Fibroblast of the aortic adventitia (primary cell): ENCODE data around the gene TMPRSS5. TPM values are rescaled to one million over a fixed set of nuclear protein-coding genes. Genes with fewer than 3 reads are reported as not detected.
"Not testable (repeated sequence)": the region's sequence is repeated elsewhere in the genome, so short reads cannot be mapped to it uniquely, and the experiment has no call there.

ENCODE experiments used
- DNase-seq: peaks from one replicate; pipeline ENCODE4 v3.0.0-alpha.2; 2010; ENCODE audit warnings: low read depth
- H3K4me3 ChIP-seq: 2 replicates; pipeline ENCODE4 v1.5.1; 2011; ENCODE audit warnings: low read depth, mild to moderate bottlenecking, control low read depth, low read length, moderate library complexity
- total RNA-seq: library from RNA; depleted of rRNA; stranded (reverse); fragments of >200 nt; gene quantifications from 2 replicates; pipeline ENCODE4 v1.2.3, GENCODE V29; 2012; ENCODE audit warnings: low replicate concordance
- TF ChIP-seq, protein P1 (sequence below): IDR thresholded peaks from 2 replicates; pipeline ENCODE4 v1.5.1; 2011; ENCODE audit warnings: mild to moderate bottlenecking, low read length, control low read depth, inconsistent platforms; ENCODE audit not compliant: insufficient read depth

TMPRSS5 gene
- total RNA-seq, 1 donor: 0.09 TPM

DNA sequence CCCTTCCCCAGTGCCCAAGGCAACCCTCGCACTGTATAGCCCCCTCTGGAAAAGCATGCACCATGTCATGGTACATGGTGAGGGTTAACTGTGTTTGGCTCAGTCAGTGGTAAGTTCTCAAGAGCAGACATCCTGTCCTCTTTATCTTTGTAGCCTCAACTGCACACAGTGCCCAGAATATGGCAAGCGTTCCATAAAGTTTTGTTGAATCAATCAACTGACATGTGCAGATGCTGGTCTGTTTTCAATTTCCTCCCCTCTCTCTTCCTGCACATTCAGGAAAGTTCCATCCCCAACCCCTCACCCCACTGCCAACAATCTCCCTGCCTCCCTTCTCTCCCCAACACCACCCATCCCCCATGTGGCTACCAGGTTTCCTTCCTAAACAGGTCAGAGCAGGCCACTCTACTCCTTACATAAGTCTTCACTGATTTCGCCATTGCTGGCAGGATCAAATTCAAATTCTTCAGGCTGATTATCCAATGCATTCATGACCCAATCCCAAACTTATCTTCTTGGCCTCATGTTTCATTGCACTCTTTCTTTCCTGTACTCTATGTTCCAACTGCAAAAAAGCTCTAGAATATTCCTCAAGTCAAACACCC lies 15.5 kb upstream of the TMPRSS5 start:
- H3K4me3 ChIP-seq: no peak overlapping the region
- TF ChIP-seq, protein P1, sequence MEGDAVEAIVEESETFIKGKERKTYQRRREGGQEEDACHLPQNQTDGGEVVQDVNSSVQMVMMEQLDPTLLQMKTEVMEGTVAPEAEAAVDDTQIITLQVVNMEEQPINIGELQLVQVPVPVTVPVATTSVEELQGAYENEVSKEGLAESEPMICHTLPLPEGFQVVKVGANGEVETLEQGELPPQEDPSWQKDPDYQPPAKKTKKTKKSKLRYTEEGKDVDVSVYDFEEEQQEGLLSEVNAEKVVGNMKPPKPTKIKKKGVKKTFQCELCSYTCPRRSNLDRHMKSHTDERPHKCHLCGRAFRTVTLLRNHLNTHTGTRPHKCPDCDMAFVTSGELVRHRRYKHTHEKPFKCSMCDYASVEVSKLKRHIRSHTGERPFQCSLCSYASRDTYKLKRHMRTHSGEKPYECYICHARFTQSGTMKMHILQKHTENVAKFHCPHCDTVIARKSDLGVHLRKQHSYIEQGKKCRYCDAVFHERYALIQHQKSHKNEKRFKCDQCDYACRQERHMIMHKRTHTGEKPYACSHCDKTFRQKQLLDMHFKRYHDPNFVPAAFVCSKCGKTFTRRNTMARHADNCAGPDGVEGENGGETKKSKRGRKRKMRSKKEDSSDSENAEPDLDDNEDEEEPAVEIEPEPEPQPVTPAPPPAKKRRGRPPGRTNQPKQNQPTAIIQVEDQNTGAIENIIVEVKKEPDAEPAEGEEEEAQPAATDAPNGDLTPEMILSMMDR: no peak
- peak; percentile 63 for DNase-seq

DNA sequence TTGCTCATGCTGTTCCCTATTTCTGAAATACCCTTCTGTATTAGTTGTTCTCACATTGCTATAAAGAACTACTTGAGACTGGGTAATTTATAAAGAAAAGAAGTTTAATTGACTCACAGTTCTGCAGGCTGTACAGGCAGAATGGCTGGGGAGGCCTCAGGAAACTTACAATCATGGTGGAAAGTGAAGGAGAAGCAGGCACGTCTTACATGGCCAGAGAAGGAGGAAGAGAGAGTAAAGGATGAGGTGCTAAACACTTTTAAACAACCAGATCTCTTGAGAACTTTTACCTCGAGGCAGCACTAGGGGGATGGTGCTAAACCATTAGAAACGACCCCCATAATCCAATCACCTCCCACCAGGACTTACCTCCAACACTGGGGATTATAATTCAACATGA lies 14.4 kb upstream of the TMPRSS5 start:
- not testable (repeated sequence) for DNase-seq, H3K4me3 ChIP-seq

- TF ChIP-seq, protein P1: no peak
- no peak for DNase-seq
- H3K4me3 ChIP-seq: no peak overlapping the region
Observed at GRCh38 chr11:113715882-113716625, 9.9 kb upstream of the TMPRSS5 start.

DNA sequence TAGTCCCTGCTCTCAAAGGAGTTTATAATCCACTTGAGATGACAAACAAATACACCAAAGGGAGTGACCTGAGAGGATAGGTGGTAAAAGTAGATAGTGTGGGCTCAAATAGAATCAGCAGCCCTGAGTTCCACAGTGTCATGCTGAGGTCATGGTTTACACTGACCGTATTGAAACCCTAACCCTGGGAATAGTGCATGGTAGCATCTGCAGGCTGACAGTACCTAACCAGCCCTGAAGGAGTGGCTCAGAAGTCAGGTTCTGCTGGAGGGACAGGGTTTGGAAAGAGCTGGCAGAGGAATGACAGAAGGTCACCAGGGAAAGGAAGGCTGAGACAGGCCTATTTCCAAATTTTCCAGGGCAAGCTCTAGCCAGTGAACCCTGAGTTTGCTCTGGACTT lies 9.2 kb upstream of the TMPRSS5 start:
- DNase-seq: no peak
- H3K4me3 ChIP-seq: no peak overlapping the region
- TF ChIP-seq, protein P1: no peak

- H3K4me3 ChIP-seq: no peak overlapping the region
- TF ChIP-seq, protein P1: no peak
- DNase-seq: no peak
Observed at GRCh38 chr11:113710989-113711388, 4.9 kb upstream of the TMPRSS5 start.

- H3K4me3 ChIP-seq, DNase-seq: not testable (repeated sequence)
Observed at GRCh38 chr11:113703551-113703950, 2.6 kb downstream of the TMPRSS5 start.

DNA sequence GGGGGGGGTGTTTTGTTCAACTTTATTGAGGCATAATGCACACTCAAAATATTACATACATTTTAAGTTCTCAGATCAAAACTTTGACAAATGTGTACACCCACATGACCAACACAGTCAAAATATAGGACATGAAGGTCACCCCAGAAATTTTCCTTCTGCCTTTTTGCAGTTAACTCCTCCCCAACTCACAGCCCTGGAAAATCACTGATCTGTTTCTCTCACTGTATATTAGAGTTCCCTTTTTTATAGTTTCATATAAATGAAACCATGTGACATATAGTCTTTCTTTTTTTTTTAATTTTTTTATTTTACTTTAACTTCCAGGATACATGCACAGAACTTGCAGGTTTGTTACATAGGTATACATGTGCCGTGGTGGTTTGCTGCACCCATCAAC lies 4.6 kb downstream of the TMPRSS5 start:
- no peak overlapping the region for H3K4me3 ChIP-seq
- TF ChIP-seq, protein P1: no peak
- no peak for DNase-seq

DNA sequence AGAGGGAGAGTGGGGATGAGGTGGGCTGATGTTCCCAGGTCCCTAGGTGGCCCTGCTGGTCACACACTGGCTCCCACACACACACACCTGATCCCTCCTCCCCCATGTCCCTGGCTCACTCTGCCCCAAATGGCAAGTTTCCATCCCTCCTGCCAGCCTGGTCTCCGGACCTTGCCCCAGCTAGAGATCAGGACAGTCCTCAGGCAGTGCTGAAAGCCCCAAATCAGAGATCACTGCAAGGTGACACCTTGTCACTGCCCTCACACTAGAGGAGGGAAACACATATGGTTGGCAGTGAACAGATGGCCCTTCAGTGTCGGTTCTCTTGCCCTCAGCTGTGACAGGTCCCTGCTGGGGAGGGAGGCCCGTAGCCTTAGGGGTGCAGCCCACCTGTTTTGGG lies 7.6 kb downstream of the TMPRSS5 start:
- TF ChIP-seq, protein P1: no peak
- H3K4me3 ChIP-seq: no peak overlapping the region
- no peak for DNase-seq
